IMR-90 (cell line): ENCODE measurements around the gene GUCY2F. TPM values are rescaled to one million over a fixed set of nuclear protein-coding genes. Genes with fewer than 3 reads are reported as not detected.

Source experiments
- ATAC-seq: fragments of 200-7000 bp; cut with Tn5 transposase; 2 replicates; pipeline ENCODE4 v1.9.1; 2020; ENCODE audit warnings: low read depth, mild to moderate bottlenecking, moderate library complexity
- BruUV-seq: library from RNA; stranded (reverse); fragments of 400-500 nt; replicated peaks from 2 replicates; lab custom pipeline; 2021; lab: Mats Ljungman, UMichigan
- CTCF ChIA-PET: fragments of 300-600 bp; formaldehyde crosslinking; extraction: SDS; loops from one replicate; lab custom pipeline; 2021; ENCODE audit warnings: antibody characterized with exemption; lab: Yijun Ruan, JAX
- POLR2A ChIA-PET: fragments of 300-600 bp; sonication (Branson Sonifier 250); formaldehyde crosslinking; loops from one replicate; lab custom pipeline; 2022; ENCODE audit warnings: antibody characterized with exemption; ENCODE audit not compliant: unreplicated experiment; lab: Charles Lee
- DNase-seq: peaks from one replicate; pipeline ENCODE4 v3.0.0; 2013
- H2AFZ ChIP-seq: replicated peaks from 2 replicates; pipeline ENCODE3; 2013; ENCODE audit warnings: low read length, mild to moderate bottlenecking; ENCODE audit not compliant: poor library complexity
- H2AK5ac ChIP-seq: 2 replicates; pipeline ENCODE4 v1.6.1; 2013; ENCODE audit warnings: low read depth, low read length, inconsistent platforms
- H2AK9ac ChIP-seq: replicated peaks from 2 replicates; pipeline ENCODE3; 2013; ENCODE audit warnings: mild to moderate bottlenecking, low read depth, low read length, moderate library complexity; ENCODE audit not compliant: poor library complexity
- H2BK120ac ChIP-seq: 2 replicates; pipeline ENCODE4 v1.6.1; 2013; ENCODE audit warnings: low read depth, low read length, inconsistent platforms
- H2BK15ac ChIP-seq: 3 replicates; pipeline ENCODE4 v1.6.1; 2013; ENCODE audit warnings: low read depth, low read length, inconsistent platforms
- H2BK20ac ChIP-seq: 2 replicates; pipeline ENCODE4 v1.6.1; 2013; ENCODE audit warnings: low read depth, mild to moderate bottlenecking, inconsistent platforms, low read length, moderate library complexity
- H2BK5ac ChIP-seq: 2 replicates; pipeline ENCODE4 v1.6.1; 2013; ENCODE audit warnings: mild to moderate bottlenecking, low read depth, low read length, inconsistent platforms; ENCODE audit not compliant: poor library complexity, severe bottlenecking
- H3K14ac ChIP-seq: replicated peaks from 2 replicates; pipeline ENCODE4 v1.6.1; 2013; ENCODE audit warnings: low read depth, low read length, inconsistent platforms
- H3K18ac ChIP-seq: 2 replicates; pipeline ENCODE4 v1.6.1; 2013; ENCODE audit warnings: low read depth, low read length, control low read depth
- H3K23ac ChIP-seq: 2 replicates; pipeline ENCODE4 v1.6.1; 2013; ENCODE audit warnings: low read depth, low read length, inconsistent platforms
- H3K27ac ChIP-seq: 2 replicates; pipeline ENCODE4 v1.5.1; 2013; ENCODE audit warnings: mild to moderate bottlenecking, control low read depth, low read length; ENCODE audit not compliant: insufficient read depth
- H3K27me3 ChIP-seq: 2 replicates; pipeline ENCODE4 v1.6.1; 2013; ENCODE audit warnings: low read length; ENCODE audit not compliant: control insufficient read depth, insufficient read depth
- H3K36me3 ChIP-seq: 2 replicates; pipeline ENCODE4 v1.6.1; 2013; ENCODE audit warnings: low read length, mixed read lengths; ENCODE audit not compliant: control insufficient read depth, insufficient read depth
- H3K4ac ChIP-seq: 2 replicates; pipeline ENCODE4 v1.6.1; 2013; ENCODE audit warnings: low read depth, low read length, inconsistent platforms
- H3K4me1 ChIP-seq: 2 replicates; pipeline ENCODE4 v1.6.1; 2013; ENCODE audit warnings: low read length, mixed read lengths; ENCODE audit not compliant: control insufficient read depth, insufficient read depth
- H3K4me2 ChIP-seq: 2 replicates; pipeline ENCODE4 v1.6.1; 2013; ENCODE audit warnings: low read depth, mild to moderate bottlenecking, control low read depth, low read length, moderate library complexity
- H3K4me3 ChIP-seq: 2 replicates; pipeline ENCODE4 v1.5.1; 2013; ENCODE audit warnings: low read depth, mild to moderate bottlenecking, control low read depth, low read length, moderate library complexity; ENCODE audit not compliant: insufficient read depth
- H3K56ac ChIP-seq: 2 replicates; pipeline ENCODE4 v1.6.1; 2013; ENCODE audit warnings: low read length, inconsistent platforms; ENCODE audit not compliant: insufficient read depth; ENCODE audit errors: extremely low read depth
- H3K79me1 ChIP-seq, 2 experiments: 2 replicates each; pipeline ENCODE4 v1.6.1; 2013; ENCODE audit warnings: low read length in 2 of 2, inconsistent platforms in 1 of 2, low read depth in 1 of 2
- H3K9ac ChIP-seq: 2 replicates; pipeline ENCODE4 v1.6.1; 2013; ENCODE audit warnings: low read depth, low read length, control low read depth
- H3K9me1 ChIP-seq: 2 replicates; pipeline ENCODE4 v1.6.1; 2013; ENCODE audit warnings: low read length, inconsistent platforms; ENCODE audit not compliant: insufficient read depth
- H3K9me3 ChIP-seq: 2 replicates; pipeline ENCODE4 v1.6.1; 2013; ENCODE audit warnings: low read length; ENCODE audit not compliant: control insufficient read depth, insufficient read depth
- H4K20me1 ChIP-seq: 2 replicates; pipeline ENCODE4 v1.6.1; 2013; ENCODE audit warnings: low read length, inconsistent platforms; ENCODE audit not compliant: insufficient read depth
- H4K5ac ChIP-seq: 2 replicates; pipeline ENCODE4 v1.6.1; 2013; ENCODE audit warnings: mild to moderate bottlenecking, low read depth, low read length, control low read depth
- H4K8ac ChIP-seq, 2 experiments: 2 replicates each; pipeline ENCODE4 v1.6.1; 2013; ENCODE audit warnings: low read depth in 2 of 2, low read length in 2 of 2, control low read depth in 1 of 2, inconsistent platforms in 1 of 2
- H4K91ac ChIP-seq: 2 replicates; pipeline ENCODE4 v1.6.1; 2013; ENCODE audit warnings: low read depth, low read length, inconsistent platforms; ENCODE audit not compliant: insufficient read depth
- CEBPB ChIP-seq: IDR thresholded peaks from 2 replicates; pipeline ENCODE4 v1.6.1; 2012; ENCODE audit warnings: low read depth, low read length, improper control_type of control experiment
- CHD1 ChIP-seq: IDR thresholded peaks from 2 replicates; pipeline ENCODE4 v1.6.1; 2012; ENCODE audit warnings: low read depth, low read length, improper control_type of control experiment
- CTCF ChIP-seq: conservative IDR thresholded peaks from 2 replicates; pipeline ENCODE4 v1.5.1; 2012; ENCODE audit warnings: mild to moderate bottlenecking, low read depth, low read length, improper control_type of control experiment
- FOS ChIP-seq: fragments of 150-350 bp; IDR thresholded peaks from 2 replicates; pipeline ENCODE4 v1.6.1; 2016; ENCODE audit warnings: low read depth, low read length
- MAFK ChIP-seq: IDR thresholded peaks from 2 replicates; pipeline ENCODE4 v1.6.1; 2012; ENCODE audit warnings: low read depth, low read length, improper control_type of control experiment
- MAZ ChIP-seq: IDR thresholded peaks from 2 replicates; pipeline ENCODE4 v1.6.1; 2012; ENCODE audit warnings: low read depth, mild to moderate bottlenecking, low read length, improper control_type of control experiment, moderate library complexity, borderline replicate concordance
- MXI1 ChIP-seq: IDR thresholded peaks from 2 replicates; pipeline ENCODE4 v1.6.1; 2012; ENCODE audit warnings: low read depth, mild to moderate bottlenecking, low read length, moderate library complexity, borderline replicate concordance
- NFE2L2 ChIP-seq: fragments of 150-350 bp; IDR thresholded peaks from 2 replicates; pipeline ENCODE4 v1.6.1; 2016; ENCODE audit warnings: low read depth, mild to moderate bottlenecking, low read length
- POLR2A ChIP-seq: IDR thresholded peaks from 2 replicates; pipeline ENCODE4 v1.6.1; 2012; ENCODE audit warnings: mild to moderate bottlenecking, low read depth, low read length
- RAD21 ChIP-seq: IDR thresholded peaks from 2 replicates; pipeline ENCODE4 v1.6.1; 2012; ENCODE audit warnings: low read length, improper control_type of control experiment
- RCOR1 ChIP-seq: IDR thresholded peaks from 2 replicates; pipeline ENCODE4 v1.6.1; 2012; ENCODE audit warnings: mild to moderate bottlenecking, low read length, improper control_type of control experiment; ENCODE audit not compliant: insufficient replicate concordance
- RFX5 ChIP-seq: IDR thresholded peaks from 2 replicates; pipeline ENCODE4 v1.8.0; 2012; ENCODE audit warnings: low read depth, mild to moderate bottlenecking, low read length, moderate library complexity
- SMC3 ChIP-seq: fragments of 150-350 bp; IDR thresholded peaks from 2 replicates; pipeline ENCODE4 v1.6.1; 2016; ENCODE audit warnings: low read depth, mild to moderate bottlenecking, antibody characterized with exemption, low read length, moderate library complexity
- USF2 ChIP-seq: fragments of 150-350 bp; IDR thresholded peaks from 2 replicates; pipeline ENCODE4 v1.6.1; 2017; ENCODE audit warnings: mild to moderate bottlenecking, antibody characterized with exemption, low read length, low read depth
- WGBS, 2 experiments: methylation state at CpG; one replicate each; pipeline versions ENCODE4 v1.1.5 to v1.1.7; 2013; ENCODE audit warnings: missing lambda C conversion rate in 2 of 2; ENCODE audit not compliant: insufficient read length in 1 of 2; ENCODE audit errors: extremely low coverage in 2 of 2; 5-methylcytosine and 5-hydroxymethylcytosine counted together
- dilution Hi-C: fragments of 300-500 bp; cut with HindIII; formaldehyde crosslinking; loops from one replicate; pipeline ENCODE4 v1.14.3; 2018; ENCODE audit warnings: low sequenced_read_pairs; ENCODE audit not compliant: unreplicated experiment
- in situ Hi-C: fragments of 300-500 bp; cut with MboI; formaldehyde crosslinking; loops from 3 replicates; pipeline ENCODE4 v1.14.3; 2019; ENCODE audit warnings: low sequenced_read_pairs, inconsistent platforms, mixed read lengths
- intact Hi-C: fragments of 100-400 bp; cut with micrococcal nuclease; formaldehyde crosslinking; loops from 2 replicates; pipeline ENCODE4 v1.10.0; 2022
- polyA plus RNA-seq, 3 experiments: library from polyadenylated mRNA; depleted of rRNA; stranded (reverse); fragments of >200 nt; gene quantifications; 2 replicates each; pipeline ENCODE4 v1.2.3, GENCODE V29; 2012; ENCODE audit warnings: low replicate concordance in 1 of 3
- total RNA-seq: library from RNA; depleted of rRNA; stranded (reverse); fragments of >200 nt; gene quantifications from 2 replicates; pipeline ENCODE4 v1.2.3, GENCODE V29; 2012
- TF ChIP-seq, protein P1 (sequence below): fragments of 150-350 bp; IDR thresholded peaks from 2 replicates; pipeline ENCODE4 v1.6.1; 2016; ENCODE audit warnings: low read depth, mild to moderate bottlenecking, low read length, moderate library complexity, borderline replicate concordance

Gene GUCY2F
- total and polyA plus RNA-seq, 2 of the 4 experiments (the other 2 are of a cell fraction) = not detected

- Histone ChIP-seq H4K8ac (no peak overlapping the region), H3K79me1 (no peaks in the 10 kb centered on the region), H2AK9ac (no peak overlapping the region), H3K14ac (no peak overlapping the region), H3K56ac (no peak overlapping the region), H2BK20ac (no peak overlapping the region), H2BK5ac (no peak overlapping the region), H3K27ac (no peak overlapping the region), H4K91ac (no peak overlapping the region), H2BK15ac (no peak overlapping the region), H3K4ac (no peak overlapping the region), H3K4me3 (no peak overlapping the region), H3K36me3 (no peaks in the 10 kb centered on the region), H4K20me1 (no peaks in the 10 kb centered on the region), H3K27me3 (peaks cover 18% of the 10 kb centered on the region), H3K9ac (no peak overlapping the region), H2AFZ (no peak overlapping the region), H4K5ac (no peak overlapping the region), H3K4me1 (no peaks in the 10 kb centered on the region), H3K18ac (no peak overlapping the region), H2BK120ac (no peak overlapping the region), H3K9me1 (no peaks in the 10 kb centered on the region), H3K9me3 (no peaks in the 10 kb centered on the region), H3K4me2 (no peak overlapping the region), H3K23ac (no peak overlapping the region), H2AK5ac (no peak overlapping the region)
- dilution Hi-C loops = no loop called here
- WGBS, 2 experiments = no CpG with 5 or more reads among the region's 3 CpGs
- ChIA-PET POLR2A (no interaction called here), CTCF (no interaction called here)
- TF ChIP-seq SMC3 (no peak), RFX5 (no peak), NFE2L2 (no peak), MAFK (no peak), CHD1 (no peak), MAZ (no peak), CEBPB (no peak), RCOR1 (no peak), MXI1 (no peak), FOS (no peak), USF2 (no peak), CTCF (no peak), RAD21 (no peak), POLR2A (no peak)
- TF ChIP-seq, protein P1, sequence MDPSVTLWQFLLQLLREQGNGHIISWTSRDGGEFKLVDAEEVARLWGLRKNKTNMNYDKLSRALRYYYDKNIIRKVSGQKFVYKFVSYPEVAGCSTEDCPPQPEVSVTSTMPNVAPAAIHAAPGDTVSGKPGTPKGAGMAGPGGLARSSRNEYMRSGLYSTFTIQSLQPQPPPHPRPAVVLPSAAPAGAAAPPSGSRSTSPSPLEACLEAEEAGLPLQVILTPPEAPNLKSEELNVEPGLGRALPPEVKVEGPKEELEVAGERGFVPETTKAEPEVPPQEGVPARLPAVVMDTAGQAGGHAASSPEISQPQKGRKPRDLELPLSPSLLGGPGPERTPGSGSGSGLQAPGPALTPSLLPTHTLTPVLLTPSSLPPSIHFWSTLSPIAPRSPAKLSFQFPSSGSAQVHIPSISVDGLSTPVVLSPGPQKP = no peak
- DNase-seq = no peak
- ATAC-seq = no peak
- in situ Hi-C loops = no loop called here
- no TSS peak for BruUV-seq
- intact Hi-C loops = no loop called here
These were observed 19.3 kb upstream of the GUCY2F start for GRCh38 chrX:109501176-109501575.
